ENCODE measurements around the gene MAML2. TPM values are rescaled to one million over a fixed set of nuclear protein-coding genes. Genes with fewer than 3 reads are reported as not detected.

The MAML2 gene
- total and polyA plus RNA-seq, 9 of the 15 experiments (the other 6 are each of a cell fraction or from before 2014, with no cell fraction given) = 0.79 to 6.8 (median 4.8) TPM

DNA sequence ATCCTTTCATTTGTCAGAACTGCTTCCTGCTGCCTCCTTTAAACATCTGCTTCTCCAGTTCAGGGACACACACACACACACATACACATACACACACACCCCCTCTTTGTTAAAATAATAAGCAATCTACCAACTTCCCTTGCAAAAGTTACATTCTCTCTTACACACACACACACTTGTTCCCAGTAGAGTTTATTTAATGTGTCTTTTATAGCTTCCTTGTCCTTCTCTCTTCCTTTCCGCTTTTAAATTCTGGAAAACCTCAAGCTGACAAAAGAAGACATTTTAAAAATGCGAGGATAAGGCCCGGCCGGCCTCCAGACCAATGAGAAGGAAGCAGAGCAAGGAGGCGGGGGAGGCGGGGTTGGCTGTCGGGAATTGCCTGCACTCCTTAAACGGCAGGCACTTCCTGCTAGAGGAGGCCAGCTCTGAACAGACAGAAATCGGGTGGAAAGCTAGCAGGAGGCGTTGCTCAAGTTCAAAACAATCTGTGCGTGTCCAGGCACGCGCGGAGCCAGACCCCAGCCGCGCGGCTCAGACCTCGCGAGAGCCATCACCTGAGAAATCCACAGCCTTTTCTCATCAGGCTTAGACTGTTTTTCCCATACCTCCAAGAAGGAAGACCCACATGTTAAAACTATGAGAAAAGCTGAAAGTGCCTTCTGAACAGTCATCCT lies 99.9 kb downstream of the MAML2 start (continued):
- TF ChIP-seq, protein P1, sequence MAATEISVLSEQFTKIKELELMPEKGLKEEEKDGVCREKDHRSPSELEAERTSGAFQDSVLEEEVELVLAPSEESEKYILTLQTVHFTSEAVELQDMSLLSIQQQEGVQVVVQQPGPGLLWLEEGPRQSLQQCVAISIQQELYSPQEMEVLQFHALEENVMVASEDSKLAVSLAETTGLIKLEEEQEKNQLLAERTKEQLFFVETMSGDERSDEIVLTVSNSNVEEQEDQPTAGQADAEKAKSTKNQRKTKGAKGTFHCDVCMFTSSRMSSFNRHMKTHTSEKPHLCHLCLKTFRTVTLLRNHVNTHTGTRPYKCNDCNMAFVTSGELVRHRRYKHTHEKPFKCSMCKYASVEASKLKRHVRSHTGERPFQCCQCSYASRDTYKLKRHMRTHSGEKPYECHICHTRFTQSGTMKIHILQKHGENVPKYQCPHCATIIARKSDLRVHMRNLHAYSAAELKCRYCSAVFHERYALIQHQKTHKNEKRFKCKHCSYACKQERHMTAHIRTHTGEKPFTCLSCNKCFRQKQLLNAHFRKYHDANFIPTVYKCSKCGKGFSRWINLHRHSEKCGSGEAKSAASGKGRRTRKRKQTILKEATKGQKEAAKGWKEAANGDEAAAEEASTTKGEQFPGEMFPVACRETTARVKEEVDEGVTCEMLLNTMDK (IDR thresholded peaks at IDR 0.05; ENCODE audit: borderline replicate concordance, insufficient read depth, low read depth, low read length, poor library complexity, severe bottlenecking) = no peak
- TF ChIP-seq ZNF589 (CRISPR knock-in tag; IDR thresholded peaks at IDR 0.05; ENCODE audit: low read depth) (peak; percentile 58; the same call in 1 of the 2 replicates), TSC22D4 (tag; IDR thresholded peaks at IDR 0.05) (no peak), MYBL2 (IDR thresholded peaks at IDR 0.05; ENCODE audit: low read depth) (peak; percentile 91), MYBL2 (CRISPR knock-in tag; IDR thresholded peaks at IDR 0.05; ENCODE audit: borderline replicate concordance) (no peak), PHTF2 (CRISPR knock-in tag; IDR thresholded peaks at IDR 0.05) (no peak), PRMT5 (CRISPR knock-in tag; IDR thresholded peaks at IDR 0.05) (no peak), SUPT5H (IDR thresholded peaks at IDR 0.05) (0 out of 2 replicates have a peak, but pooled peaks have one; percentile 59), SREBF1 (IDR thresholded peaks at IDR 0.05; ENCODE audit: borderline replicate concordance, low read depth, low read length) (no peak), ZNF41 (CRISPR knock-in tag; conservative IDR thresholded peaks at IDR 0.05) (no peak), NCOA2 (IDR thresholded peaks at IDR 0.05; ENCODE audit: partially characterized antibody in 2 of 2) (no peak), ZNF780A (CRISPR knock-in tag; IDR thresholded peaks at IDR 0.05) (no peak), PYGO2 (tag; IDR thresholded peaks at IDR 0.05) (no peak)
- TF ChIP-seq, protein P2, sequence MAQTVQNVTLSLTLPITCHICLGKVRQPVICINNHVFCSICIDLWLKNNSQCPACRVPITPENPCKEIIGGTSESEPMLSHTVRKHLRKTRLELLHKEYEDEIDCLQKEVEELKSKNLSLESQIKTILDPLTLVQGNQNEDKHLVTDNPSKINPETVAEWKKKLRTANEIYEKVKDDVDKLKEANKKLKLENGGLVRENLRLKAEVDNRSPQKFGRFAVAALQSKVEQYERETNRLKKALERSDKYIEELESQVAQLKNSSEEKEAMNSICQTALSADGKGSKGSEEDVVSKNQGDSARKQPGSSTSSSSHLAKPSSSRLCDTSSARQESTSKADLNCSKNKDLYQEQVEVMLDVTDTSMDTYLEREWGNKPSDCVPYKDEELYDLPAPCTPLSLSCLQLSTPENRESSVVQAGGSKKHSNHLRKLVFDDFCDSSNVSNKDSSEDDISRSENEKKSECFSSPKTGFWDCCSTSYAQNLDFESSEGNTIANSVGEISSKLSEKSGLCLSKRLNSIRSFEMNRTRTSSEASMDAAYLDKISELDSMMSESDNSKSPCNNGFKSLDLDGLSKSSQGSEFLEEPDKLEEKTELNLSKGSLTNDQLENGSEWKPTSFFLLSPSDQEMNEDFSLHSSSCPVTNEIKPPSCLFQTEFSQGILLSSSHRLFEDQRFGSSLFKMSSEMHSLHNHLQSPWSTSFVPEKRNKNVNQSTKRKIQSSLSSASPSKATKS (CRISPR knock-in tag; IDR thresholded peaks at IDR 0.05) = no peak
- TF ChIP-seq, protein P3, sequence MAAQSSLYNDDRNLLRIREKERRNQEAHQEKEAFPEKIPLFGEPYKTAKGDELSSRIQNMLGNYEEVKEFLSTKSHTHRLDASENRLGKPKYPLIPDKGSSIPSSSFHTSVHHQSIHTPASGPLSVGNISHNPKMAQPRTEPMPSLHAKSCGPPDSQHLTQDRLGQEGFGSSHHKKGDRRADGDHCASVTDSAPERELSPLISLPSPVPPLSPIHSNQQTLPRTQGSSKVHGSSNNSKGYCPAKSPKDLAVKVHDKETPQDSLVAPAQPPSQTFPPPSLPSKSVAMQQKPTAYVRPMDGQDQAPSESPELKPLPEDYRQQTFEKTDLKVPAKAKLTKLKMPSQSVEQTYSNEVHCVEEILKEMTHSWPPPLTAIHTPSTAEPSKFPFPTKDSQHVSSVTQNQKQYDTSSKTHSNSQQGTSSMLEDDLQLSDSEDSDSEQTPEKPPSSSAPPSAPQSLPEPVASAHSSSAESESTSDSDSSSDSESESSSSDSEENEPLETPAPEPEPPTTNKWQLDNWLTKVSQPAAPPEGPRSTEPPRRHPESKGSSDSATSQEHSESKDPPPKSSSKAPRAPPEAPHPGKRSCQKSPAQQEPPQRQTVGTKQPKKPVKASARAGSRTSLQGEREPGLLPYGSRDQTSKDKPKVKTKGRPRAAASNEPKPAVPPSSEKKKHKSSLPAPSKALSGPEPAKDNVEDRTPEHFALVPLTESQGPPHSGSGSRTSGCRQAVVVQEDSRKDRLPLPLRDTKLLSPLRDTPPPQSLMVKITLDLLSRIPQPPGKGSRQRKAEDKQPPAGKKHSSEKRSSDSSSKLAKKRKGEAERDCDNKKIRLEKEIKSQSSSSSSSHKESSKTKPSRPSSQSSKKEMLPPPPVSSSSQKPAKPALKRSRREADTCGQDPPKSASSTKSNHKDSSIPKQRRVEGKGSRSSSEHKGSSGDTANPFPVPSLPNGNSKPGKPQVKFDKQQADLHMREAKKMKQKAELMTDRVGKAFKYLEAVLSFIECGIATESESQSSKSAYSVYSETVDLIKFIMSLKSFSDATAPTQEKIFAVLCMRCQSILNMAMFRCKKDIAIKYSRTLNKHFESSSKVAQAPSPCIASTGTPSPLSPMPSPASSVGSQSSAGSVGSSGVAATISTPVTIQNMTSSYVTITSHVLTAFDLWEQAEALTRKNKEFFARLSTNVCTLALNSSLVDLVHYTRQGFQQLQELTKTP (IDR thresholded peaks at IDR 0.05; ENCODE audit: low read depth in 1 of 2, partially characterized antibody in 2 of 2) = peak; percentile 29 to 30

Data from K562 (cell line).